Activated naive CD8-positive, alpha-beta T cell (primary cell): ENCODE measurements around the gene HDAC2.
"Not testable (repeated sequence)": the region's sequence is repeated elsewhere in the genome, so short reads cannot be mapped to it uniquely, and the experiment has no call there.

Experiments used
- H3K27ac Mint-ChIP-seq: one replicate; pipeline ENCODE4 v1.8.0; 2021; ENCODE audit warnings: mixed read lengths
- H3K27me3 Mint-ChIP-seq: one replicate; pipeline ENCODE4 v1.8.0; 2021; ENCODE audit warnings: mixed read lengths
- H3K36me3 Mint-ChIP-seq: one replicate; pipeline ENCODE4 v1.8.0; 2021; ENCODE audit warnings: mixed read lengths
- H3K4me1 Mint-ChIP-seq: one replicate; pipeline ENCODE4 v1.8.0; 2021; ENCODE audit warnings: low read depth, mixed read lengths
- H3K4me3 Mint-ChIP-seq: one replicate; pipeline ENCODE4 v1.8.0; 2021; ENCODE audit warnings: mild to moderate bottlenecking, mixed read lengths
- H3K9me3 Mint-ChIP-seq: one replicate; pipeline ENCODE4 v1.8.0; 2021; ENCODE audit warnings: low read depth, mixed read lengths

HDAC2 gene

GRCh38 chr6:113970805-113971676, at the start of gene HDAC2:
TSS of gene HDAC2 (minus strand) at chr6:113971148. CDS start at chr6:113970908, 240 bp downstream.
- peak within 1 kb of the TSS; percentile 96 for H3K27ac Mint-ChIP-seq
- no peaks in the 10 kb centered on the region for H3K27me3 Mint-ChIP-seq
- H3K4me3 Mint-ChIP-seq = peak within 1 kb of the TSS; percentile 98
- H3K36me3 Mint-ChIP-seq = no peaks in the 10 kb centered on the region
- peaks cover 44% of the 10 kb centered on the region for H3K4me1 Mint-ChIP-seq
- H3K9me3 Mint-ChIP-seq = no peaks in the 10 kb centered on the region

- H3K27me3 Mint-ChIP-seq = peaks cover 5% of the 10 kb centered on the region
- H3K4me1 Mint-ChIP-seq = no peaks in the 10 kb centered on the region
- no peaks in the 10 kb centered on the region for H3K9me3 Mint-ChIP-seq
- H3K4me3 Mint-ChIP-seq = no peak overlapping the region
- no peak overlapping the region for H3K27ac Mint-ChIP-seq
- H3K36me3 Mint-ChIP-seq = no peaks in the 10 kb centered on the region
Observed at GRCh38 chr6:114020196-114020595, 49.2 kb upstream of the HDAC2 start.

GRCh38 chr6:114017146-114017545, 46.2 kb upstream of the HDAC2 start:
- H3K4me1 Mint-ChIP-seq, H3K9me3 Mint-ChIP-seq, H3K27me3 Mint-ChIP-seq, H3K4me3 Mint-ChIP-seq, H3K27ac Mint-ChIP-seq, H3K36me3 Mint-ChIP-seq: not testable (repeated sequence)

- H3K27me3 Mint-ChIP-seq, H3K27ac Mint-ChIP-seq, H3K36me3 Mint-ChIP-seq, H3K4me1 Mint-ChIP-seq, H3K9me3 Mint-ChIP-seq, H3K4me3 Mint-ChIP-seq: not testable (repeated sequence)
Observed at GRCh38 chr6:114014106-114014505, 43.2 kb upstream of the HDAC2 start.

GRCh38 chr6:114011486-114011885, 40.5 kb upstream of the HDAC2 start:
- not testable (repeated sequence) for H3K4me3 Mint-ChIP-seq, H3K27me3 Mint-ChIP-seq, H3K27ac Mint-ChIP-seq, H3K36me3 Mint-ChIP-seq, H3K9me3 Mint-ChIP-seq
- H3K4me1 Mint-ChIP-seq = peaks cover 11% of the 10 kb centered on the region

- Mint-ChIP-seq H3K4me1 (peaks cover 11% of the 10 kb centered on the region), H3K27ac (no peak overlapping the region), H3K9me3 (no peaks in the 10 kb centered on the region), H3K27me3 (no peaks in the 10 kb centered on the region), H3K36me3 (no peaks in the 10 kb centered on the region), H3K4me3 (no peak overlapping the region)
Observed at GRCh38 chr6:114010540-114010939, 39.6 kb upstream of the HDAC2 start.

GRCh38 chr6:114009192-114009591, 38.2 kb upstream of the HDAC2 start:
- H3K9me3 Mint-ChIP-seq = no peaks in the 10 kb centered on the region
- peaks cover 11% of the 10 kb centered on the region for H3K4me1 Mint-ChIP-seq
- H3K4me3 Mint-ChIP-seq = no peak overlapping the region
- H3K27me3 Mint-ChIP-seq = peaks cover 2% of the 10 kb centered on the region
- H3K27ac Mint-ChIP-seq = no peak overlapping the region
- H3K36me3 Mint-ChIP-seq = no peaks in the 10 kb centered on the region

- Mint-ChIP-seq H3K27me3 (peaks cover 4% of the 10 kb centered on the region), H3K9me3 (no peaks in the 10 kb centered on the region), H3K4me3 (no peak overlapping the region), H3K27ac (no peak overlapping the region), H3K4me1 (peaks cover 11% of the 10 kb centered on the region), H3K36me3 (no peaks in the 10 kb centered on the region)
Observed at GRCh38 chr6:114008331-114008730, 37.4 kb upstream of the HDAC2 start.

- Mint-ChIP-seq H3K36me3 (no peaks in the 10 kb centered on the region), H3K27ac (no peak overlapping the region), H3K4me3 (no peak overlapping the region), H3K9me3 (no peaks in the 10 kb centered on the region), H3K27me3 (peaks cover 8% of the 10 kb centered on the region), H3K4me1 (peaks cover 11% of the 10 kb centered on the region)
Observed at GRCh38 chr6:114007516-114007915, 36.6 kb upstream of the HDAC2 start.

GRCh38 chr6:114001354-114001753, 30.4 kb upstream of the HDAC2 start:
- Mint-ChIP-seq H3K4me1 (no peaks in the 10 kb centered on the region), H3K27me3 (peaks cover 10% of the 10 kb centered on the region), H3K9me3 (peaks cover 3% of the 10 kb centered on the region), H3K36me3 (no peaks in the 10 kb centered on the region), H3K4me3 (no peak overlapping the region), H3K27ac (no peak overlapping the region)

- Mint-ChIP-seq H3K9me3 (peaks cover 3% of the 10 kb centered on the region), H3K4me1 (no peaks in the 10 kb centered on the region), H3K36me3 (no peaks in the 10 kb centered on the region), H3K27me3 (peaks cover 10% of the 10 kb centered on the region), H3K4me3 (no peak overlapping the region), H3K27ac (no peak overlapping the region)
Observed at GRCh38 chr6:114000069-114000468, 29.1 kb upstream of the HDAC2 start.

- Mint-ChIP-seq H3K9me3 (peaks cover 3% of the 10 kb centered on the region), H3K36me3 (no peaks in the 10 kb centered on the region), H3K4me3 (no peak overlapping the region), H3K27me3 (peaks cover 8% of the 10 kb centered on the region), H3K4me1 (no peaks in the 10 kb centered on the region), H3K27ac (no peak overlapping the region)
Observed at GRCh38 chr6:113999284-113999683, 28.3 kb upstream of the HDAC2 start.

- no peak overlapping the region for H3K4me3 Mint-ChIP-seq
- H3K9me3 Mint-ChIP-seq = peaks cover 3% of the 10 kb centered on the region
- H3K27ac Mint-ChIP-seq = no peak overlapping the region
- peaks cover 8% of the 10 kb centered on the region for H3K27me3 Mint-ChIP-seq
- H3K36me3 Mint-ChIP-seq = no peaks in the 10 kb centered on the region
- no peaks in the 10 kb centered on the region for H3K4me1 Mint-ChIP-seq
Observed at GRCh38 chr6:113998811-113999210, 27.9 kb upstream of the HDAC2 start.

- peaks cover 3% of the 10 kb centered on the region for H3K9me3 Mint-ChIP-seq
- no peak overlapping the region for H3K27ac Mint-ChIP-seq
- no peaks in the 10 kb centered on the region for H3K4me1 Mint-ChIP-seq
- no peaks in the 10 kb centered on the region for H3K36me3 Mint-ChIP-seq
- no peak overlapping the region for H3K4me3 Mint-ChIP-seq
- H3K27me3 Mint-ChIP-seq = peaks cover 3% of the 10 kb centered on the region
Observed at GRCh38 chr6:113997116-113997515, 26.2 kb upstream of the HDAC2 start.

GRCh38 chr6:113995634-113996033, 24.7 kb upstream of the HDAC2 start:
- H3K27me3 Mint-ChIP-seq = peaks cover 3% of the 10 kb centered on the region
- no peak overlapping the region for H3K4me3 Mint-ChIP-seq

GRCh38 chr6:113994934-113995342, 24.0 kb upstream of the HDAC2 start:
- H3K27me3 Mint-ChIP-seq = peaks cover 3% of the 10 kb centered on the region
- H3K36me3 Mint-ChIP-seq = no peaks in the 10 kb centered on the region
- no peaks in the 10 kb centered on the region for H3K4me1 Mint-ChIP-seq
- H3K9me3 Mint-ChIP-seq = peaks cover 3% of the 10 kb centered on the region
- H3K27ac Mint-ChIP-seq = no peak overlapping the region
- H3K4me3 Mint-ChIP-seq = no peak overlapping the region

More at GRCh38 chr6:113995634-113996033, 24.7 kb upstream of the HDAC2 start:
- no peak overlapping the region for H3K27ac Mint-ChIP-seq
- peaks cover 3% of the 10 kb centered on the region for H3K9me3 Mint-ChIP-seq
- no peaks in the 10 kb centered on the region for H3K36me3 Mint-ChIP-seq
- no peaks in the 10 kb centered on the region for H3K4me1 Mint-ChIP-seq
